GM13976 (cell line): Measurements from ENCODE around the gene AFDN.

ENCODE experiments used
- DNase-seq: peaks from one replicate; pipeline ENCODE4 v3.0.0; 2012; ENCODE audit warnings: low spot score
- CTCF ChIP-seq: IDR thresholded peaks from 2 replicates; pipeline ENCODE4 v1.5.1; 2012; ENCODE audit warnings: borderline replicate concordance, mild to moderate bottlenecking; ENCODE audit not compliant: insufficient read depth; ENCODE audit errors: extremely low read depth, missing control alignments, control extremely low read depth
- in situ Hi-C: fragments of 300-500 bp; cut with MboI; formaldehyde crosslinking; loops from one replicate; pipeline ENCODE4 v1.12.0; 2022; ENCODE audit warnings: low sequenced_read_pairs, mixed read lengths, inconsistent platforms; ENCODE audit not compliant: unreplicated experiment

The AFDN gene

DNA sequence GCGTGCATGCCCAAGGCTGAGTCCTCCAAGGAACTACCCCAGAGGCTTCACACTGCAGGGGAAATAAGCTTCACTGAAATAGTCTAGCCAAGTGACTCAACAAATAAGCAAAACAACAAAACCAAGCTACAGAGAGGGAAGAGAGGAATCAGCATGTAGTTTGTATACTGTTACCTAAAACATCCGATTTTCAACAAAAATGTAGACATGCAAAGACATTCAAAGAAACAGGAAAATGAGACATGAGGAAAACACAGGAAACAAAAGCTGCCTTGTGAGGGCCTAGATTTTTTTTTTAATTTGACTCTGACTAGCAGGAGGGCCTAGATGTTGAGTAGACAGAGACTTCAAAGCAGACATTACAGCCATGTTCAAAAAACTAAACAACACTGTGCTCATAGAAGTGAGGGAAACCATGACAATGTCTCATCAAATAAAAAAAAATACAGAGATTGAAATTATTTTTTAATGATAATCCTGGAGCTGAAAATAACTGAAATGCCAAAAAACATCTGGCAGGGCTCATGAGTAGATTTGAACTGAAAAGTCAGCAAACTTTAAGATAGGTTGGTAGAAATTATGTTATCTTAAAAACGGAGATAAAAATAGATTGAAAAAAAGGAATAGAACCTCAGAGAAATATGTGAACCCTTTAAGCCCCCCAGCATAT, 154.3 kb downstream of the AFDN start:
- TF ChIP-seq CTCF = no peak
- in situ Hi-C loops = no loop called here
- no peak for DNase-seq

- no peak for TF ChIP-seq CTCF
- no peak for DNase-seq
- in situ Hi-C loops = no loop called here
Measured at GRCh38 chr6:167981916-167982462, 155.3 kb downstream of the AFDN start.

DNA sequence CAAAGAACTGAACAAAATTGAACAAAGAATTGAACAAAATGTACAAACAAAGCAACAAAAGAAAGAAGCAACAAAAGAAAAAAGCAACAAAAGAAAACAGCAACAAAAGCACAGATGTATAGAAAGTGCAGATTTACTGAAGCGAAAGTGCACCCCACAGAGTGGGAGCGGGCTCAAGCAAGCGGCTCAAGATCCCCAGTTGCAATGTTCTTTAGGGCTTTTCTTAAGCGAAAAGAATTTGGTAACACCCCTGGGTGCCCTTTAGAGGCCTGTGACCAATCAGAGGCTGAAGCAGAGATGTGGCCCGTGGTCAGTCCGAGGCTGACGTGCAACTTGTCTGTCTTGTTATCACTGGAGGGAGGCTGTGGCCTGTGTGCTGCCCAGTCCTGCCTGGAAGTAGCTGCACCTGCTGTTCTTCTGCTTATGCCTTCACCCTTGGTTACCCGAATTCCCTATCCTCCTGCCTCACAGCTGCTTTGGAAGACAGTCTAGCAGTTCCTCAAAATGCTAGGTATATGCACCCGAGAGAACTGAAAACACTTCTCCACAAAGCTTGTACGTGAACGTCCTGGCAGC, 157.5 kb downstream of the AFDN start:
- TF ChIP-seq CTCF = no peak
- DNase-seq = no peak
- in situ Hi-C loops = no loop called here

- no peak for DNase-seq
- no peak for TF ChIP-seq CTCF
- in situ Hi-C loops = no loop called here
Measured at GRCh38 chr6:167984876-167985604, 158.3 kb downstream of the AFDN start.

GRCh38 chr6:167985911-167986595, 159.3 kb downstream of the AFDN start:
- TF ChIP-seq CTCF = no peak
- in situ Hi-C loops = no loop called here

More at GRCh38 chr6:167985911-167986595, 159.3 kb downstream of the AFDN start:
- no peak for DNase-seq
